GM23248 (cell line): ENCODE data around the gene PDILT.

Experiments used
- EZH2 ChIP-seq: fragments of 200-600 bp; sonication (generic); IDR thresholded peaks from 2 replicates; pipeline ENCODE4 v1.6.1; 2018; ENCODE audit warnings: antibody characterized with exemption, mild to moderate bottlenecking; ENCODE audit not compliant: insufficient read depth, poor library complexity, severe bottlenecking
- EZH2phosphoT487 ChIP-seq: fragments of 200-600 bp; sonication (generic); IDR thresholded peaks from 2 replicates; pipeline ENCODE4 v1.6.1; 2018; ENCODE audit warnings: antibody characterized with exemption, moderate library complexity, mild to moderate bottlenecking, low read depth; ENCODE audit not compliant: insufficient read depth

DNA sequence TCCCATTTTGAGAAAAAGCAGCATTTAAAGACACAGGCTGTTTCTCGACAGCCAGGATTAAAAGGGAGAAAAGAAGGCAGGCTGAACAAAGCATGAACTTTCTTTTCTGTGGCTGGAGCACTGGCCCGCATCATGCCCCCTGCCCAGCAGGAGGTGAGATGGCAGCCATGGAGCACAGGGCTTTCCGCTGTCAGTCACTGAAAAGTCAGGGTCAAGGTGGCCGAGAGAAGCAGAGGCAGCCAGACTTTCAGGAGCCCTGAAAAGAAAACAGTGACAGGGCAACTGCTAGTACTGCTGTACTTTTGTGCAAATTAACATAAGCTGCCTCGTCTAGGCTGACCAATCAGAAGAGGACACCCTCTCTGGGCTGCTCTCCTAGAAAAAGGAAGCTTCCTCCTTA is 71.4 kb downstream of the PDILT start:
- TF ChIP-seq EZH2, result no peak
- no peak for TF ChIP-seq EZH2phosphoT487
